Stimulated activated naive B cell treated with anti-CD40 and anti-IgM and Interleukin-4, amounts not matched to agents 10 μg/mL and 1 μg/mL and 100 μg/mL, for 72 hours (primary cell): ENCODE results near the gene PLEKHM2.

ENCODE experiments used
- ATAC-seq, 2 donors: fragments of 150-1000 bp; cut with Tn5 transposase; replicated peaks; 2 replicates each; pipeline ENCODE4 v1.10.0; 2021; ENCODE audit warnings: moderate library complexity in 1 of 2
- DNase-seq: peaks from one replicate; pipeline ENCODE4 v3.0.0; 2021
- H3K27ac Mint-ChIP-seq: one replicate; pipeline ENCODE4 v1.8.0; 2022; ENCODE audit warnings: mild to moderate bottlenecking, mixed read lengths
- H3K27me3 Mint-ChIP-seq, 2 donors: one replicate each; pipeline ENCODE4 v1.8.0; 2022; ENCODE audit warnings: mixed read lengths in 2 of 2
- H3K36me3 Mint-ChIP-seq, 2 donors: one replicate each; pipeline ENCODE4 v1.8.0; 2022; ENCODE audit warnings: mixed read lengths in 2 of 2, mild to moderate bottlenecking in 1 of 2
- H3K4me1 Mint-ChIP-seq, 2 donors: one replicate each; pipeline ENCODE4 v1.8.0; 2022; ENCODE audit warnings: mixed read lengths in 2 of 2, mild to moderate bottlenecking in 1 of 2
- H3K4me3 Mint-ChIP-seq, 2 donors: one replicate each; pipeline ENCODE4 v1.8.0; 2022; ENCODE audit warnings: mild to moderate bottlenecking in 2 of 2, mixed read lengths in 2 of 2, moderate library complexity in 1 of 2
- H3K9me3 Mint-ChIP-seq, 2 donors: one replicate each; pipeline ENCODE4 v1.8.0; 2022; ENCODE audit warnings: mixed read lengths in 2 of 2, mild to moderate bottlenecking in 1 of 2

Gene PLEKHM2

GRCh38 chr1:15731735-15732685, 47.9 kb downstream of the PLEKHM2 start:
- Mint-ChIP-seq H3K27me3 (no peaks in the 10 kb centered on the region), H3K36me3 (peaks cover 41 to 44% of the 10 kb centered on the region in 2 donors), H3K4me1 (peaks cover 0 to 13% of the 10 kb centered on the region in 2 donors), H3K27ac (peak overlapping the region; percentile 75), H3K9me3 (no peaks in the 10 kb centered on the region), H3K4me3 (no peak overlapping the region)
- no peak for ATAC-seq
- no peak for DNase-seq

- Mint-ChIP-seq H3K27ac (peak overlapping the region; percentile 75), H3K36me3 (peaks cover 35 to 38% of the 10 kb centered on the region in 2 donors)
These were observed 48.6 kb downstream of the PLEKHM2 start for GRCh38 chr1:15732686-15733081.

GRCh38 chr1:15733218-15733725, 49.2 kb downstream of the PLEKHM2 start:
- H3K36me3 Mint-ChIP-seq = peaks cover 32 to 35% of the 10 kb centered on the region in 2 donors
- H3K4me3 Mint-ChIP-seq = no peak overlapping the region

More at GRCh38 chr1:15732686-15733081, 48.6 kb downstream of the PLEKHM2 start:
- Mint-ChIP-seq H3K4me3 (peak overlapping the region in 1 of 2 donors; percentile 29), H3K4me1 (peaks cover 0 to 13% of the 10 kb centered on the region in 2 donors), H3K9me3 (no peaks in the 10 kb centered on the region), H3K27me3 (no peaks in the 10 kb centered on the region)
- ATAC-seq (no peak), DNase-seq (no peak)

GRCh38 chr1:15733726-15734226, 49.7 kb downstream of the PLEKHM2 start:
- ATAC-seq (no peak), DNase-seq (no peak)
- Mint-ChIP-seq H3K9me3 (no peaks in the 10 kb centered on the region), H3K27me3 (no peaks in the 10 kb centered on the region), H3K27ac (no peak overlapping the region), H3K36me3 (peaks cover 28 to 31% of the 10 kb centered on the region in 2 donors), H3K4me1 (peaks cover 0 to 13% of the 10 kb centered on the region in 2 donors), H3K4me3 (no peak overlapping the region)

More at GRCh38 chr1:15733218-15733725, 49.2 kb downstream of the PLEKHM2 start:
- DNase-seq = no peak
- ATAC-seq = no peak
- H3K4me1 Mint-ChIP-seq = peaks cover 0 to 13% of the 10 kb centered on the region in 2 donors
- no peaks in the 10 kb centered on the region for H3K9me3 Mint-ChIP-seq
- peak overlapping the region; percentile 69 for H3K27ac Mint-ChIP-seq
- H3K27me3 Mint-ChIP-seq = no peaks in the 10 kb centered on the region

- no peak overlapping the region for H3K4me3 Mint-ChIP-seq
- H3K27me3 Mint-ChIP-seq = no peaks in the 10 kb centered on the region
- peaks cover 24 to 28% of the 10 kb centered on the region in 2 donors for H3K36me3 Mint-ChIP-seq
- DNase-seq = no peak
- ATAC-seq = no peak
- no peaks in the 10 kb centered on the region for H3K9me3 Mint-ChIP-seq
- no peak overlapping the region for H3K27ac Mint-ChIP-seq
- peaks cover 0 to 13% of the 10 kb centered on the region in 2 donors for H3K4me1 Mint-ChIP-seq
These were observed 50.2 kb downstream of the PLEKHM2 start for GRCh38 chr1:15734296-15734695.

- DNase-seq = no peak
- H3K4me1 Mint-ChIP-seq = peaks cover 0 to 13% of the 10 kb centered on the region in 2 donors
- H3K27me3 Mint-ChIP-seq = no peaks in the 10 kb centered on the region
- H3K4me3 Mint-ChIP-seq = no peak overlapping the region
- no peaks in the 10 kb centered on the region for H3K9me3 Mint-ChIP-seq
- H3K36me3 Mint-ChIP-seq = peaks cover 24% of the 10 kb centered on the region in 2 donors
- ATAC-seq = no peak
- H3K27ac Mint-ChIP-seq = peak overlapping the region; percentile 51
These were observed 50.8 kb downstream of the PLEKHM2 start for GRCh38 chr1:15734901-15735300.

GRCh38 chr1:15735304-15736037, 51.4 kb downstream of the PLEKHM2 start:
- ATAC-seq (peak; percentile 23 to 45), DNase-seq (no peak)
- H3K4me1 Mint-ChIP-seq = peaks cover 0 to 13% of the 10 kb centered on the region in 2 donors
- H3K27ac Mint-ChIP-seq = peak overlapping the region; percentile 51
- no peak overlapping the region for H3K4me3 Mint-ChIP-seq
- peaks cover 23 to 24% of the 10 kb centered on the region in 2 donors for H3K36me3 Mint-ChIP-seq
- no peaks in the 10 kb centered on the region for H3K9me3 Mint-ChIP-seq
- H3K27me3 Mint-ChIP-seq = no peaks in the 10 kb centered on the region

GRCh38 chr1:15736038-15736891, 52.1 kb downstream of the PLEKHM2 start, which contains the start of gene SLC25A34:
SLC25A34 (plus strand) TSS chr1:15736258; CDS start chr1:15736486, 228 bp downstream.
- no peak for DNase-seq
- Mint-ChIP-seq H3K4me3 (no peak within 1 kb of the TSS), H3K27me3 (no peaks in the 10 kb centered on the region), H3K36me3 (peaks cover 17 to 25% of the 10 kb centered on the region in 2 donors), H3K9me3 (no peaks in the 10 kb centered on the region), H3K4me1 (peaks cover under 1 to 16% of the 10 kb centered on the region in 2 donors), H3K27ac (peak within 1 kb of the TSS; percentile 51)
- ATAC-seq = no peak

- DNase-seq = no peak
- Mint-ChIP-seq H3K27me3 (no peaks in the 10 kb centered on the region), H3K36me3 (peaks cover 16 to 26% of the 10 kb centered on the region in 2 donors), H3K27ac (peak overlapping the region; percentile 9), H3K4me1 (peaks cover 5 to 20% of the 10 kb centered on the region in 2 donors), H3K4me3 (no peak overlapping the region), H3K9me3 (no peaks in the 10 kb centered on the region)
- ATAC-seq = no peak
These were observed 52.8 kb downstream of the PLEKHM2 start for GRCh38 chr1:15736892-15737261.

GRCh38 chr1:15737324-15738319, 53.5 kb downstream of the PLEKHM2 start:
- DNase-seq (no peak), ATAC-seq (no peak)
- Mint-ChIP-seq H3K36me3 (peaks cover 11 to 20% of the 10 kb centered on the region in 2 donors), H3K27me3 (no peaks in the 10 kb centered on the region), H3K4me1 (peaks cover 5 to 20% of the 10 kb centered on the region in 2 donors), H3K9me3 (no peaks in the 10 kb centered on the region), H3K4me3 (no peak overlapping the region), H3K27ac (peak overlapping the region; percentile 62)

GRCh38 chr1:15738416-15739113, 54.4 kb downstream of the PLEKHM2 start:
- Mint-ChIP-seq H3K4me3 (no peak overlapping the region), H3K27ac (peak overlapping the region; percentile 62)

GRCh38 chr1:15739259-15739658, 55.1 kb downstream of the PLEKHM2 start:
- peak overlapping the region; percentile 3 for H3K27ac Mint-ChIP-seq

More at GRCh38 chr1:15738416-15739113, 54.4 kb downstream of the PLEKHM2 start:
- Mint-ChIP-seq H3K27me3 (no peaks in the 10 kb centered on the region), H3K36me3 (peaks cover 3 to 11% of the 10 kb centered on the region in 2 donors), H3K9me3 (no peaks in the 10 kb centered on the region), H3K4me1 (peaks cover 5 to 16% of the 10 kb centered on the region in 2 donors)
- ATAC-seq (no peak), DNase-seq (no peak)

More at GRCh38 chr1:15739259-15739658, 55.1 kb downstream of the PLEKHM2 start:
- peaks cover 1 to 8% of the 10 kb centered on the region in 2 donors for H3K36me3 Mint-ChIP-seq
- ATAC-seq (no peak), DNase-seq (no peak)
- peaks cover 5 to 12% of the 10 kb centered on the region in 2 donors for H3K4me1 Mint-ChIP-seq
- H3K27me3 Mint-ChIP-seq = no peaks in the 10 kb centered on the region
- no peaks in the 10 kb centered on the region for H3K9me3 Mint-ChIP-seq
- no peak overlapping the region for H3K4me3 Mint-ChIP-seq
